GM11168 (cell line): ENCODE data around the gene PWWP2B.

Source experiments
- in situ Hi-C: fragments of 300-500 bp; cut with MboI; formaldehyde crosslinking; loops from one replicate; pipeline ENCODE4 v1.12.0; 2022; ENCODE audit warnings: low sequenced_read_pairs; ENCODE audit not compliant: unreplicated experiment

The PWWP2B gene

GRCh38 chr10:132362151-132362611 is 34.8 kb upstream of the PWWP2B start:
- in situ Hi-C loops = no loop called here

DNA sequence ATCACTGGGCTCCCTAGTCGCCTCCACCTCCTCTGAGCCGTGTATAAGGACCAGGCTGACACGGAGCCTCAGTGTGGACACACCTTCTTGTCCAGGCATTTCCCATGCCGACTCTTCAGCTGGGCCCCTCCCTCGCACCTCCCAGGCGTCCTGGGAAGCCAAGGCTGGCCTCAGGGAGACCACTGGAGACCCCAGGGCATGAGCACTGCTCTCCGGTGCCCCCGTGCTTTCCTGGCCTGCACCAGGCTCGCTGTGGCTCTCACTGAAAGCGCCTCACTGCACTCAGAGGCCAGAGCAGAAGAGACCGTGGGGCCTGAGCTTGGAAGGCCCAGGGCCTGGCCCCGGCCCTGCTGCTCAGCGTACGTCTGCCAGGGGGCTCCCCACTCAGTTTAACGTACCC is 33.6 kb upstream of the PWWP2B start:
- in situ Hi-C loops = no loop called here

- in situ Hi-C loops = no loop called here
These were observed 32.9 kb upstream of the PWWP2B start for GRCh38 chr10:132363921-132364593.

GRCh38 chr10:132364594-132364970 is 32.4 kb upstream of the PWWP2B start:
- in situ Hi-C loops = no loop called here

DNA sequence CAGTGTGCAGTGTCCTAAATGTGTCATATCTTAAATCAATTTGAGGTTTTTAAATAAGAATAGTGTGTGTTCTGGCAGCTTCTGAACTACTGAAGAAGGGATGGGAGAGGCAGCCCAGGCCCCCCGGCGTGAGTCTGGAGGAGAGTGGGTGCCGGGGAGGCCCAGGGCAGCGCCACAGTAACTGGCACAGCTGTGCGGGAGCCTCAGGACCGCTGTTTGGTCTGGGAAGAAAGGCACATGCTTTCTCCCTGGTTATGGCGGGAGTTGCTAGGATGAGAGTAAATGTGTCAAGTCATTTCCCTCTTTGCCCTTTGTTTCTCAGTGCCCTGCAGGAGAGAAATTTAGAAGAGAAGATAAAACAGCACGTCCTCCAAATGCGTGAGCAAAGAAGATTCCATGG is 31.9 kb upstream of the PWWP2B start:
- in situ Hi-C loops = no loop called here

GRCh38 chr10:132366006-132366405 is 31.0 kb upstream of the PWWP2B start:
- in situ Hi-C loops = no loop called here

DNA sequence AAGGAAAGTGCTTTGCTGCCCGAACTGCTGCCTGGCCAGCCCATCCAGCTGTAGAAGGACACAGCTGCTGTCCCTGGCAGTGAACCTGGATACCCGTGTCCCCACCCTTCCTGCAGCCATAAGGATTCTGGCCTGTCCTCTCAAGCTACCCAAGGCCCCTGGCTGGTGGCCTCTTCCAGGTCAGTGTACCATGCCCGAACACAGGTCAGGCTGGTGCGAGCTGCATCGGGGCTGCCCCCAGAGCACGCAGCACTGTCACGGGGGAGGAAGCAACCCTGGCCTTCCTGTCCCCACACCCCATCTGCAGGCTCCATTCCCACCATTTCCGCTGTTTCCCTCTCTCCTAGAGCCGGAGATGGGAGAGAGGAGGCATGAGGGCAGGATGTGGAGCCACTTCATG is 30.5 kb upstream of the PWWP2B start:
- in situ Hi-C loops = no loop called here

- in situ Hi-C loops = no loop called here
These were observed 28.6 kb upstream of the PWWP2B start for GRCh38 chr10:132368391-132368790.

- in situ Hi-C loops = no loop called here
These were observed 27.9 kb upstream of the PWWP2B start for GRCh38 chr10:132368881-132369635.

DNA sequence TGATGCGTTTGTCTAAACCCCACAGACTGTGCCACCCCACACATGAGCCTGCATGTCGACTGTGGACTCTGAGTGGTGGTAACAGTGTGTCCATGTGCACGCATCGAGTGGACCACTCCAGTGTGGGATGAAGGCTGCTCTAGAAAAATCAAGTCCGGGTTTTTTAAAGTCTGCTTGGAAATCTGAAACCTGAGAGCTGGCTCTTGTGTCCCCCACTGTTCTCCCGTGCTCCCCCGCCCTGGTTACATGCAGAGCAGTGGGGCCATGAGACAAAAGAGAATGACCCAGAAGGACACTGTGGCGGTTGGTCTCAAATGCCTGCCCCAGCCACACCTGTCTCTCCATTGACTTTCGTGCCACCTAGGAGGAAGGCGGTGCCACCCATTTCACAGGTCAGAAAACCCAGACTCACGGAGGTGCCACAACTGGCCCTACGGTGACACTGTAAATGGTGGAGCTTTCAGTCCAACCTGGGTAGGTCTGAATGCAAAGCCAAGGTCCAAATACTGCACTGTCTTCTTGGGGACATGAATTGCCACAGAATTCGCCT is 27.3 kb upstream of the PWWP2B start:
- in situ Hi-C loops = no loop called here

DNA sequence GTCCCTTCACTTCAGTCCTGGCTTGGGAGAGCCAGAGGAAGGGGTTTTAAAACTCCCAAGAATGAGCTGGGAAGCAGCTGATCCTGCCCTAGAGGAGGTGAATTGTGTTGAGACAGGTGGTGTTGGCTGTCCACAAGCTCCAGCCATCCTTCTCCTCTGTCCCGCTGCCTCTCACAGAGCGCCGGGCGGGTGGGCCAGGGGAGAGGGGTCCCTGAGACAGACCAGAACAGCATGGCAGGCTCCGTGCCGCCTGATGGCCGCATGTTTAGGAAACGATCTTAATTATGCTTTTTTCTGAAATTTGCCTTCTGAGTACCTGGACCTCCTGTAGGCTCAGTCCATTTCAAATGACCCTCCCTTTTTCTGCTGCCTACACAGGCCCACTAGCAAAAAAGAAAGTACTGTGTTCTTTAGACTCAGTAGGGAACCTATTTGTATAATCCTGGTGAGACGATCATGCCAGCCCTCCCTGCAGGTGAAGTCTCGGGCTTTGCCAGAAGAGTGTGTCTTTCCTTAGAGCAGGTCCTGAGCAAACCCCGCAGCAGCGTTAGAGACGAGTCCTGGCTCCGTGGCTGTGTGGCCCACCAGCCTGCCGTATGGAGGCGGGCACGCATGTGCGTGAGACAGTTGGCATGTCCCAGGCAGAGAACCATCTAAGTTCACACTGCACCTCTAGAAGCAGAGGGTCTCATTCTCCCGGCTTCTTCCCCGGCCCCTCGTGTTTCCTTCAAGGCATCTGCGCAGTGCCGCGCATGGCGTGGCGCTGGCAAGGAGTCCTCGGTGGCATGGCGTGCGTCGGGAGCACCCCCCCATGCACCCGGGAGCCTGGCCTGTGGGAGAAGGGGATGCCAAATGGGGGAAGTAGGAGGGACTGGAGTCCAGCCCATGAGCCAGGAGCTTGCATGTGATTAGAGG is 26.3 kb upstream of the PWWP2B start:
- in situ Hi-C loops = no loop called here

DNA sequence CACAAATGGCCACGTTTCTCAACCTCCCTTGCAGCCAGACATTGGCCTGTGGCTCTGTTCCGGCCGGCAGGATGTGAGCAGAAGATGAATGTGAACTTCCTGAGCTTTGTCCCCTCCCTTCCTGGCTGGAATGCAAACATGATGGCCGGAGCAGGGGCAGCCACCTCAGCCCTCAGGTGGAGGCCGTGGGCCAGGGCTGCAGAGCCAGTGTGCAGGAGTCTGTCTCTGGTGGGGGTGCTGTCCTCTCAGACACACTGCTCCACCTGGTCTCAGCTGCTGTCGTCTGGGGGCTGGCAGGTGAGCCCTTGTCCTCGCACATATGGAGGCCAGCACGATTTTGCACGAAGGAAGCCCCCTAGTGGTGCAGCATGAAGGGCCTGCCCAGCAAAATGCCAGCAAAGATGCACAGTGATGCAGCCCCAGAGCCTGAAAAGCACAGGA is 25.3 kb upstream of the PWWP2B start:
- in situ Hi-C loops = no loop called here

DNA sequence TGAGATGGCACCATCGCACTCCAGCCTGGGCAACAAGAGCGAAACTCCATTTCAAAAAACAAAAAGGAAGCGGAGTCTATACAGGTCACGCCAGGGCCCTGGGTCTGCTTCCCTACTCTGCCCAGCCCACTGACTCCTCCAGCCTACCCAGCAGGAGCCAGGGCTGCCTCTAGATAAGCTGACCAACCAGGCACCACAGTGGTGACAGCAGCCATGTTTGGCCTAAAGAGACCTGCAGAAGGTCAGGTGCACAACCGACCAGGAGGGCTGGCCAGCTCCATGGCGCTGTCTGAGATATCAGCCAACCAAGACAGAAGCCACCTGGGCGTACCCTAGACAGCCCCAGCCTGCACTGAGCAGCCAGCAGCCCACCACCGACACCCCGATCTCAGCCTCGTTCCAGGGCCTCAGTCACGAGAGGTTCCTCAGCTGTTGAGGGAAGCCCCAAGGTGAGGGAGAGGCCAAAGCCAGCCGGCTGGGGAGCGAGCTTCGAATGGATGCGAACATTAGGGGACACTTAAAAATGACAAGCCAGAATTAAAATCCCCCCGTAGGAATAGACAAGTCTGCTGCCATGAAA is 24.4 kb upstream of the PWWP2B start:
- in situ Hi-C loops = no loop called here

GRCh38 chr10:132373241-132373955 is 23.6 kb upstream of the PWWP2B start:
- in situ Hi-C loops = no loop called here

- in situ Hi-C loops = no loop called here
These were observed 22.8 kb upstream of the PWWP2B start for GRCh38 chr10:132374176-132374575.

DNA sequence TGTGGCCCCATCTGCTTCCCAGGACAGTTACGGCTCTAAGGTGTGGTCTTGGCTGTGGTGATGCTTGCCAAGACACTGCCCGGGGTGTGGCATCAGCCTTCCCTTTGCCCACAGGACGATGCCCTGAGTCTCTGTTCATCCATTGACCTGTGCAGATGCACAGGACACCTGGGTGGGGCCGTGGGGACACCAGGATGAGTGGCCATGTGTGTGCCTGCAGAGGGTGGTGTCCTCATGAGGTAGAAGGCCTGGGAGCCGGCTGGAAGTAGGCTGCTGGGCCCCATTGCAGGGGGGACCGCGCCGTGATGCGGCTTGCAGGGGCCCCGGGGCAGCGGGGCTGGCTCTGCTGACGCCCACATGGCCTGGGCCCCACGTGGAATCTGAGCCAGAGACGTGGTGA is 22.4 kb upstream of the PWWP2B start:
- in situ Hi-C loops = no loop called here

GRCh38 chr10:132375116-132375794 is 21.7 kb upstream of the PWWP2B start:
- in situ Hi-C loops = no loop called here

DNA sequence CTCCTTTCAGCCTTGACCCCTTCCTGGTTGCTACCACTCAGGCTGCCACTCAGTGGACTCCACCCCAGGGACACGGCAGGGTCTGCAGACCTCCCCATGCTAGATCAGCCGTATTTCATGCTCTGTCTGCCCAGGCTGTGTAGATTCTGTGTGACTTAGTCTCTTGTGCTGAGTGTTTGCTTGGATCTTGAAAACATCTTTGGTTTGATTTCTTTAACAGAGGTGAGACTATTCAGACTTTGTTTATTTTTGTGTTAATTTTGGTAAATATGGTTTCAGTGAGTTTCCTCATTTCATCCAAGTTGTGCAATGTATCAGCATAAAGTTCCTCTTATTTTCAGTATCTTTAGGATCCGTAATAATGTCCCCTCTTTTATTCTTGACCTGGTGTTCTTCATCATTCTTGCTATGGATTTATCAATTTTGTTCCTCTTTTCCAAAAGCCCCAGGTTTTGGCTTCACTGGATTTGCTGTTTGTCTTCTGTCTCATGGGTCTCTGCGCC is 21.2 kb upstream of the PWWP2B start:
- in situ Hi-C loops = no loop called here

GRCh38 chr10:132376394-132376851 is 20.6 kb upstream of the PWWP2B start:
- in situ Hi-C loops = no loop called here
